ENCODE measurements around the gene FBLN2. TPM values are rescaled to one million over a fixed set of nuclear protein-coding genes. Genes with fewer than 3 reads are reported as not detected.

Gene FBLN2
- polyA plus RNA-seq, 1 of the 3 experiments (the other 2 are of a cell fraction) = 5.2 TPM

GRCh38 chr3:13683772-13684171 is 134.8 kb downstream of the FBLN2 start:
- H3K9ac ChIP-seq = no peak overlapping the region
- 69% methylated on average over 7 of the region's 11 CpGs for WGBS (ENCODE audit: low lambda C conversion rate)
- TF ChIP-seq, protein P1, sequence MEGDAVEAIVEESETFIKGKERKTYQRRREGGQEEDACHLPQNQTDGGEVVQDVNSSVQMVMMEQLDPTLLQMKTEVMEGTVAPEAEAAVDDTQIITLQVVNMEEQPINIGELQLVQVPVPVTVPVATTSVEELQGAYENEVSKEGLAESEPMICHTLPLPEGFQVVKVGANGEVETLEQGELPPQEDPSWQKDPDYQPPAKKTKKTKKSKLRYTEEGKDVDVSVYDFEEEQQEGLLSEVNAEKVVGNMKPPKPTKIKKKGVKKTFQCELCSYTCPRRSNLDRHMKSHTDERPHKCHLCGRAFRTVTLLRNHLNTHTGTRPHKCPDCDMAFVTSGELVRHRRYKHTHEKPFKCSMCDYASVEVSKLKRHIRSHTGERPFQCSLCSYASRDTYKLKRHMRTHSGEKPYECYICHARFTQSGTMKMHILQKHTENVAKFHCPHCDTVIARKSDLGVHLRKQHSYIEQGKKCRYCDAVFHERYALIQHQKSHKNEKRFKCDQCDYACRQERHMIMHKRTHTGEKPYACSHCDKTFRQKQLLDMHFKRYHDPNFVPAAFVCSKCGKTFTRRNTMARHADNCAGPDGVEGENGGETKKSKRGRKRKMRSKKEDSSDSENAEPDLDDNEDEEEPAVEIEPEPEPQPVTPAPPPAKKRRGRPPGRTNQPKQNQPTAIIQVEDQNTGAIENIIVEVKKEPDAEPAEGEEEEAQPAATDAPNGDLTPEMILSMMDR (IDR thresholded peaks at IDR 0.05) = no peak
- TF ChIP-seq USF1 (IDR thresholded peaks at IDR 0.05; ENCODE audit: borderline replicate concordance, low read depth) (no peak), TEAD4 (IDR thresholded peaks at IDR 0.05; ENCODE audit: borderline replicate concordance, insufficient read depth) (no peak), MEF2A (IDR thresholded peaks at IDR 0.05; ENCODE audit: borderline replicate concordance, low read depth) (no peak), TAF1 (IDR thresholded peaks at IDR 0.05; ENCODE audit: borderline replicate concordance, low read depth, low read length) (no peak), GATA2 (CRISPR knock-in tag; IDR thresholded peaks at IDR 0.05) (no peak), USF2 (IDR thresholded peaks at IDR 0.05; ENCODE audit: borderline replicate concordance, low read depth, low read length) (no peak), MXI1 (IDR thresholded peaks at IDR 0.05; ENCODE audit: low read depth, low read length) (no peak), SMC3 (IDR thresholded peaks at IDR 0.05; ENCODE audit: low read depth, low read length) (no peak)
- no peaks in the 10 kb centered on the region for H3K9me2 ChIP-seq
- H3K36me3 ChIP-seq (replicated peaks in 1 of 2; ENCODE audit: control insufficient read depth in 1 of 2, insufficient read depth in 2 of 2, low read length in 1 of 2) = no peaks in the 10 kb centered on the region
- no peak overlapping the region for H3K4me2 ChIP-seq
- H3K27me3 ChIP-seq (ENCODE audit: insufficient read depth) = no peaks in the 10 kb centered on the region
- no peaks in the 10 kb centered on the region for H3F3A ChIP-seq (replicated peaks; ENCODE audit: insufficient read depth)
- H2AFZ ChIP-seq (ENCODE audit: low read depth) = no peak overlapping the region
- H3K79me2 ChIP-seq (ENCODE audit: insufficient read depth) = no peaks in the 10 kb centered on the region
- H3K4me1 ChIP-seq (ENCODE audit: control insufficient read depth in 1 of 2, insufficient read depth in 2 of 2, low read depth in 1 of 2, low read length in 1 of 2) = peaks cover 0 to 2% of the 10 kb centered on the region in 2 experiments; a peak in 1 of 4 replicates
- no peak overlapping the region for H3K27ac ChIP-seq (ENCODE audit: low read depth in 2 of 2, low read length in 1 of 2)
- no peak overlapping the region for H3K4me3 ChIP-seq (ENCODE audit: low read depth in 2 of 2, low read length in 1 of 2)
- H4K20me1 ChIP-seq (ENCODE audit: insufficient read depth) = no peaks in the 10 kb centered on the region
- H3K9me3 ChIP-seq = no peaks in the 10 kb centered on the region
- ChIA-PET CTCF (interaction anchor here (1.0 to 1.9 kb wide), 2 partner anchors 26 to 202 kb away, joined by 3 to 5 read pairs; no protein-coding TSS in a partner anchor), POLR2A (no interaction called here)
- DNase-seq = no peak

GRCh38 chr3:13684350-13684749 is 135.4 kb downstream of the FBLN2 start:
- ChIA-PET CTCF (interaction anchor here (0.7 to 7.2 kb wide), 6 partner anchors 26 to 201 kb away, joined by 3 to 34 read pairs (median 3); partner anchors contain the start of gene WNT7A), POLR2A (no interaction called here)
- Histone ChIP-seq H2AFZ (ENCODE audit: low read depth) (no peak overlapping the region), H3F3A (replicated peaks; ENCODE audit: insufficient read depth) (no peaks in the 10 kb centered on the region), H4K20me1 (ENCODE audit: insufficient read depth) (no peaks in the 10 kb centered on the region), H3K4me3 (ENCODE audit: low read depth in 2 of 2, low read length in 1 of 2) (no peak overlapping the region), H3K9me3 (no peaks in the 10 kb centered on the region), H3K27ac (ENCODE audit: low read depth in 2 of 2, low read length in 1 of 2) (no peak overlapping the region), H3K79me2 (ENCODE audit: insufficient read depth) (no peaks in the 10 kb centered on the region), H3K4me1 (ENCODE audit: control insufficient read depth in 1 of 2, insufficient read depth in 2 of 2, low read depth in 1 of 2, low read length in 1 of 2) (peaks cover 0 to 7% of the 10 kb centered on the region in 2 experiments; a peak in 1 of 4 replicates), H3K9me2 (no peaks in the 10 kb centered on the region), H3K4me2 (no peak overlapping the region), H3K27me3 (ENCODE audit: insufficient read depth) (no peaks in the 10 kb centered on the region), H3K36me3 (replicated peaks in 1 of 2; ENCODE audit: control insufficient read depth in 1 of 2, insufficient read depth in 2 of 2, low read length in 1 of 2) (no peaks in the 10 kb centered on the region), H3K9ac (no peak overlapping the region)
- no peak for TF ChIP-seq TAF1 (IDR thresholded peaks at IDR 0.05; ENCODE audit: borderline replicate concordance, low read depth, low read length)
- TF ChIP-seq MXI1 (IDR thresholded peaks at IDR 0.05; ENCODE audit: low read depth, low read length) = no peak
- TF ChIP-seq SIN3A (IDR thresholded peaks at IDR 0.05; ENCODE audit: borderline replicate concordance, low read depth, low read length) = no peak
- DNase-seq = no peak
- WGBS (ENCODE audit: low lambda C conversion rate) = 55% methylated on average over 12 of the region's 12 CpGs

All from SK-N-SH (cell line).